Measurements from ENCODE around the gene XXYLT1. TPM values are rescaled to one million over a fixed set of nuclear protein-coding genes. Genes with fewer than 3 reads are reported as not detected.
"Not testable (repeated sequence)": the region's sequence is repeated elsewhere in the genome, so short reads cannot be mapped to it uniquely, and the experiment has no call there.

The XXYLT1 gene
- total RNA-seq, 1 donor from 2014 or later = 25.4 TPM

DNA sequence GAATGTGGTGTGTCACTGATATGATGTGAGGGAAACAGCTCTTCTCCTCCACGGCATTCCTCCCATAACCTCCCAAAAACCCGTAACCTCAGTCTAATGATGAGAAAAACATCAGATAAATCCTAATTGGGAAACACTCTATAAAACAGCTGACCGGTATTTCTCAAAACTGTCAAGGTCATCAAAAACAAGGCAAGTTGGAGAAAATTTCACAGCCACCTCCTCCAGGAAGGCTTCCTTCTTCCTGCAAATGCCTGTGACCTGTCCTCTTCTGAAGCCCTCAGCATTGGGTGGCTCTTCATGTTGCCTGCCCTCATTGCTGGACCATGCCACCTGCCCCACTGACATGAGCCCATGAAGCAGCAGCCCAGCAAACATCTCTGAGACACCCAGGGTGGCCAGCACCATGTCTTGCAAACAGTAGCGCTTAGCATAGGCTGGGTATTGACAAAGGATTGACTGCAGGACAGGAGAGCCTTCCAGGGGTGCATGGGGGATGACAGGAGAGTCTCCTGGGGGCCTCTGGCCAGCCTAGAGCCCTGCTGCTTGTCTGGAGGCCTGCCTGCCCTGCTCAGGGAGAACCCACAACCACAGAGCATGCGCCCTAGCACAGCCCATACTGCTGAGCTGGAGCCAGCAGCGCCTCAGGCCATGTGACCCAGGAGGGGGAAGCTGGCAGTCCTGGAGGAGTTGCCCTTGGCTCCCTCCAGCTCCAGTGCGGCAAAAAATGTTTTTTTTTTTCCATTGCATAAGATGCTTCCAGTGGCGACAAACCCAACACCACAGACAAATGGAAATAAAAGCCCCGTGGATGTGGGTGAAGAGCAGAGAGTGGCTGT is 49.7 kb downstream of the XXYLT1 start:
- no peaks in the 10 kb centered on the region for H3K9me3 Mint-ChIP-seq (ENCODE audit: low read depth)
- H3K4me1 Mint-ChIP-seq (ENCODE audit: low read depth) = no peaks in the 10 kb centered on the region
- no peak for DNase-seq (ENCODE audit: low spot score, unreplicated experiment)
- peaks cover 9% of the 10 kb centered on the region for H3K36me3 Mint-ChIP-seq (ENCODE audit: insufficient read depth)
- TF ChIP-seq, protein P1, sequence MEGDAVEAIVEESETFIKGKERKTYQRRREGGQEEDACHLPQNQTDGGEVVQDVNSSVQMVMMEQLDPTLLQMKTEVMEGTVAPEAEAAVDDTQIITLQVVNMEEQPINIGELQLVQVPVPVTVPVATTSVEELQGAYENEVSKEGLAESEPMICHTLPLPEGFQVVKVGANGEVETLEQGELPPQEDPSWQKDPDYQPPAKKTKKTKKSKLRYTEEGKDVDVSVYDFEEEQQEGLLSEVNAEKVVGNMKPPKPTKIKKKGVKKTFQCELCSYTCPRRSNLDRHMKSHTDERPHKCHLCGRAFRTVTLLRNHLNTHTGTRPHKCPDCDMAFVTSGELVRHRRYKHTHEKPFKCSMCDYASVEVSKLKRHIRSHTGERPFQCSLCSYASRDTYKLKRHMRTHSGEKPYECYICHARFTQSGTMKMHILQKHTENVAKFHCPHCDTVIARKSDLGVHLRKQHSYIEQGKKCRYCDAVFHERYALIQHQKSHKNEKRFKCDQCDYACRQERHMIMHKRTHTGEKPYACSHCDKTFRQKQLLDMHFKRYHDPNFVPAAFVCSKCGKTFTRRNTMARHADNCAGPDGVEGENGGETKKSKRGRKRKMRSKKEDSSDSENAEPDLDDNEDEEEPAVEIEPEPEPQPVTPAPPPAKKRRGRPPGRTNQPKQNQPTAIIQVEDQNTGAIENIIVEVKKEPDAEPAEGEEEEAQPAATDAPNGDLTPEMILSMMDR (IDR thresholded peaks at IDR 0.05; ENCODE audit: unreplicated experiment) = no peak
- H3K4me3 Mint-ChIP-seq (ENCODE audit: low read depth) = no peak overlapping the region
- no peak overlapping the region for H3K27ac Mint-ChIP-seq
- H3K27me3 Mint-ChIP-seq = no peaks in the 10 kb centered on the region

DNA sequence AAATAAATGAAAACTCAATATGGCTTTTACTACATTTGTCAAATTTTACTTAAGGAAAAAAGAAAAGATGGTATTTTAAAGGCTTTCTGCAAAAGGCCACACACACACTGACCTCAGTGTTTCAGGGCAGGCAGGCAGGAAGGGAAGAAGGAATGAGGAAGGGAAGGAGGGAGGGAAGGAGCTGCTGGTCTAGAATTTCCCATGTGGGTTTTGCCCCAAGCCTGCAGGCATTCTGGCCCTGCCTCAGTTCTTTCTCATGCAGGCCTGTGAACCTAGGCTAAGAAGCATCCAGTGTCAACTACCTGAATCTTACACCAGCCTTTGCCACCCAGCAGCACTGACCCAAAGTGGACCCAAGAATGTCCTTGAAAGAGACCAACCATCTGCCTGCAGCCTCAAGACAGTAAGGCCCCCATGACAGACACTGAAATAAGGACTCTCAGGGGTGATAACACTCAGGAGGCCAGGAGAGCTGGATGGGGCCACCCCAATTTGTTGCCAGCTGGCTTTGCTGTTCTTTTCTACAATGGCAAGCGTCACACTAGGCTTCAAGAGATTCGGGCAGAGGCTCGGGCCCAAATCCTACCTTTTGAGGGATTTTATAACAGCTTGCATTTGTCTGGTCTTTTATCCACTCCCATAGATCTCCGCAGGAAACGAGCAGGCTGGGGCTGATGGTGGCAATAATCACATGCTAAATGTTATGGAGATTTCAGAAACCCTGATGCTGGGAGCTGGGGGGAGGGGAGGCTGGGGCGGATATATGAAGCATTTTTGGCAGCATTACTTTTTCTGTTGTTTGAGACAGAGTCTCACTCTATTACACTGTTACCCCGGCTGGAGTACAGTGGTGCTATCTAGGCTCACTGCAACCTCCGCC is 51.4 kb downstream of the XXYLT1 start:
- Mint-ChIP-seq H3K36me3 (ENCODE audit: insufficient read depth) (peaks cover 5% of the 10 kb centered on the region), H3K4me3 (ENCODE audit: low read depth) (no peak overlapping the region), H3K27ac (no peak overlapping the region), H3K9me3 (ENCODE audit: low read depth) (no peaks in the 10 kb centered on the region), H3K4me1 (ENCODE audit: low read depth) (no peaks in the 10 kb centered on the region), H3K27me3 (no peaks in the 10 kb centered on the region)
- TF ChIP-seq, protein P1 (IDR thresholded peaks at IDR 0.05; ENCODE audit: unreplicated experiment) = no peak
- no peak for DNase-seq (ENCODE audit: low spot score, unreplicated experiment)

DNA sequence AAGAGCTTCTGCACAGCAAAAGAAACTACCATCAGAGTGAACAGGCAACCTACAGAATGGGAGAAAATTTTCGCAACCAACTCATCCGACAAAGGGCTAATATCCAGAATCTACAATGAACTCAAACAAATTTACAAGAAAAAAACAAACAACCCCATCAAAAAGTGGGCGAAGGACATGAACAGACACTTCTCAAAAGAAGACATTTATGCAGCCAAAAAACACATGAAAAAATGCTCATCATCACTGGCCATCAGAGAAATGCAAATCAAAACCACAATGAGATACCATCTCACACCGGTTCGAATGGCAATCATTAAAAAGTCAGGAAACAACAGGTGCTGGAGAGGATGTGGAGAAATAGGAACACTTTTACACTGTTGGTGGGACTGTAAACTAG is 52.6 kb downstream of the XXYLT1 start:
- DNase-seq (ENCODE audit: low spot score, unreplicated experiment); H3K27me3 Mint-ChIP-seq; H3K4me1 Mint-ChIP-seq (ENCODE audit: low read depth); H3K4me3 Mint-ChIP-seq (ENCODE audit: low read depth); H3K9me3 Mint-ChIP-seq (ENCODE audit: low read depth); H3K36me3 Mint-ChIP-seq (ENCODE audit: insufficient read depth); H3K27ac Mint-ChIP-seq: not testable (repeated sequence)

DNA sequence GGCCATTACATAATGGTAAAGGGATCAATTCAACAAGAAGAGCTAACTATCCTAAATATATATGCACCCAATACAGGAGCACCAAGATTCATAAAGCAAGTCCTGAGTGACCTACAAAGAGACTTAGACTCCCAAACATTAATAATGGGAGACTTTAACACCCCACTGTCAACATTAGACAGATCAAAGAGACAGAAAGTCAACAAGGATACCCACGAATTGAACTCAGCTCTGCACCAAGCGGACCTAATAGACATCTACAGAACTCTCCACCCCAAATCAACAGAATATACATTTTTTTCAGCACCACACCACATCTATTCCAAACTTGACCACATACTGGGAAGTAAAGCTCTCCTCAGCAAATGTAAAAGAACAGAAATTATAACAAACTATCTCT is 55.4 kb downstream of the XXYLT1 start:
- not testable (repeated sequence) for H3K9me3 Mint-ChIP-seq (ENCODE audit: low read depth); H3K36me3 Mint-ChIP-seq (ENCODE audit: insufficient read depth); H3K4me3 Mint-ChIP-seq (ENCODE audit: low read depth); H3K4me1 Mint-ChIP-seq (ENCODE audit: low read depth); H3K27ac Mint-ChIP-seq; H3K27me3 Mint-ChIP-seq; DNase-seq (ENCODE audit: low spot score, unreplicated experiment)

DNA sequence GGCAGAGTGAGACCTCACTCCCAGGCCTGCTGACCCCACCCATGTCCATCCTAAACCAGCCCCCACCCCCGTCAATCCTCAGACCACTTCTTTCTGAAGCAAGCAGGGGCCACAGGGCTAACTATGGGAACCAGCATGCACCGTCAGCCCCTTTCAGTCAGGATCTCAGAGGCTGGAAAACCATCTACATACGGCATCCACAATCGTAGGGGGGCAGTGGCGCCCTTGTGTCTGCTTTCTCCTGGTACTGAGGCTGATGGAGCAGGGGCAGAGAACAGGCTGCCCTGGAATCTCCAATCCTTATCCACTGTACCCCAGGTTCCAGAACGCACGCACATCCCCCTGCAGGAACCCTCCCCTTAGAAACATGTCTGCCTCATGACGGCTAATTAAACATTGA is 56.6 kb downstream of the XXYLT1 start:
- Mint-ChIP-seq H3K36me3 (ENCODE audit: insufficient read depth) (peaks cover 5% of the 10 kb centered on the region), H3K27ac (no peak overlapping the region), H3K27me3 (no peaks in the 10 kb centered on the region)

More for the DNA sequence above, 56.6 kb downstream of the XXYLT1 start:
- no peak for DNase-seq (ENCODE audit: low spot score, unreplicated experiment)
- TF ChIP-seq, protein P1 (IDR thresholded peaks at IDR 0.05; ENCODE audit: unreplicated experiment) = no peak
- H3K4me3 Mint-ChIP-seq (ENCODE audit: low read depth) = no peak overlapping the region
- H3K4me1 Mint-ChIP-seq (ENCODE audit: low read depth) = peaks cover 2% of the 10 kb centered on the region
- no peaks in the 10 kb centered on the region for H3K9me3 Mint-ChIP-seq (ENCODE audit: low read depth)

All from progenitor cell of endocrine pancreas (in vitro differentiated cells).